ENCODE measurements around the gene SLC15A3.
A peak's percentile ranks its signal among the peaks of the same experiment; 100 is the strongest.
"Not testable (repeated sequence)": the region's sequence is repeated elsewhere in the genome, so short reads cannot be mapped to it uniquely, and the experiment has no call there.

Gene SLC15A3

DNA sequence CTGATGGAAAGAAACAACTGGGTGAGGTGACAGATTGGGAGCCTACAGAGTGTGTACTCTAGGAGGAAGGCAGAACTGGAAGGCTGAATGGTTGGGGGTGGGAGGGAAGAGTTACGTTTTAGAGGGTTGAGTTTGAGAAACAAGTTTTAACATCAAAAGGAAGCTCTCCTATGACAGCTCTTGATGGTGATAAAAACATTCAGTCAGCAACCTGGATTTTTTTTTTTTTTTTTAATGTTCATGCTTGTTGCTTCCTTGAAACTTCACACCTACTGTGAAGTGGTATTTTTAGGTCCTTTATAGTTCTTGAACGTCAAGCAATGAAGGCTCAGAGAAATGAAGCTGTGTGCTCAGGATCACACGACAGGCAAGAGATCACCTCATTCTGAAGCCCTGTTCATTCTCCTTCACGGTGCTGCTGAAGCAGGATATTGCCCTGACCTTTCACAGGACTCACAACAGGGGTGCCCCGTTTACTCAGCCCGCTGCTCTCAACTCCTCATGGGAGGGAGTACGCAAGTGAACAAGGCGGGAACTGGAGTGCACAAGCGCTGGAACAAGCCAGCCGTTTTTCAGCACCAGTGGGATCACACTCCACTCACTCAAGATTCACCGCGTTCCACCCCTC, 39.6 kb downstream of the SLC15A3 start:
- no peak for DNase-seq

- no peak for DNase-seq
Measured at GRCh38 chr11:60910711-60911380, 41.1 kb downstream of the SLC15A3 start.

GRCh38 chr11:60910281-60910687, 41.7 kb downstream of the SLC15A3 start:
- no peak for DNase-seq

GRCh38 chr11:60909680-60910280, 42.2 kb downstream of the SLC15A3 start:
- DNase-seq, result not testable (repeated sequence)

GRCh38 chr11:60908803-60909202, 43.2 kb downstream of the SLC15A3 start:
- no peak for DNase-seq

- peak; percentile 88 for DNase-seq
Measured at GRCh38 chr11:60906132-60906972, 45.6 kb downstream of the SLC15A3 start, which contains the start of gene PRPF19. TSS of gene PRPF19 (minus strand) at chr11:60906585. CDS start at chr11:60906382, 203 bp downstream.

DNA sequence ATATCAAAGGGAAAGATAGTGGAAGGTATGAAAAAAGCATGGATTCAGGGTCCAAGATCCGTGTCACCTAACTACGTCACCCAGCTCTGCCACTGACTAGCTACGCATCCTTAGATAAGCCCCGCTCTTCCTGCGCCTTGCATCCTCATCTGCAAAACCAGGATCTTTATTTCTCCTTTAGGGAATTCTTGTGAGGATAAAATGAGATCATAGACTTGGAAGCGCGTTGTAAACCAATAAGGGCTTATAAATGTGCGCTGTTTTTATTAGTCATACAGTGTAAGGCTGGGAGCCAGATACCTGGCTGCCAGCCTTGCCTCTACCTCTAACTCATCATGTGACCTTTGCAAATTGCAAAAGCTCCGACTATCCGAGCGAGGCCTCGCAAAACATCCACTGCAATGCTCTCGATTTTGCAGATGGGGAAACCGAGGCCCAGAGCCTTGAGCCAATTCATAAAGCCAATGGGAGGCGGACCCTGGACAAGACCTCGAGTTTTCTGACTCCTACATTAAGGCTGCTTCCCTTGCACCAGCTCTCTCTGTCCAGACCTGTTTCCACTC, 46.3 kb downstream of the SLC15A3 start:
- no peak for DNase-seq

DNA sequence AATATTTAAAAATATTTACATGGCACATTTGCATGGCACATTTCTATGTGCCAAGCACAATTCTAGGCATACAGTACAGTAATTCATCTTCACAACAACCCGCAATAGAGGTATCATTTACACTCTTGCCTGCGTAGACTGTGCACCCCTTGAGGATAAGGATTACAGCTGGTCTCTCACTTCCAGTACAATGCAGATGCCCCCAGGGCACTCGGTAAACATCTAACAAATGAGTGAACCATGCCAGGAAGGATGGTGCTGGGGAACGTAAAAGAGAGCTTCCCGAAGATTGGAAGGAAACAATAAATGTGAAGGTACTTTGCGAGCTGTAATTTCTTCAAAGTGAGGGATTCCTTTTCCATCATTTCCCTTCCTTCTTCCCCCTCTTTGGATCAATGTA, 46.9 kb downstream of the SLC15A3 start:
- DNase-seq, result no peak

GRCh38 chr11:60902625-60903024, 49.4 kb downstream of the SLC15A3 start:
- DNase-seq, result no peak

- DNase-seq, result no peak
Measured at GRCh38 chr11:60900673-60901404, 51.1 kb downstream of the SLC15A3 start.

GRCh38 chr11:60899977-60900376, 52.0 kb downstream of the SLC15A3 start:
- no peak for DNase-seq

DNA sequence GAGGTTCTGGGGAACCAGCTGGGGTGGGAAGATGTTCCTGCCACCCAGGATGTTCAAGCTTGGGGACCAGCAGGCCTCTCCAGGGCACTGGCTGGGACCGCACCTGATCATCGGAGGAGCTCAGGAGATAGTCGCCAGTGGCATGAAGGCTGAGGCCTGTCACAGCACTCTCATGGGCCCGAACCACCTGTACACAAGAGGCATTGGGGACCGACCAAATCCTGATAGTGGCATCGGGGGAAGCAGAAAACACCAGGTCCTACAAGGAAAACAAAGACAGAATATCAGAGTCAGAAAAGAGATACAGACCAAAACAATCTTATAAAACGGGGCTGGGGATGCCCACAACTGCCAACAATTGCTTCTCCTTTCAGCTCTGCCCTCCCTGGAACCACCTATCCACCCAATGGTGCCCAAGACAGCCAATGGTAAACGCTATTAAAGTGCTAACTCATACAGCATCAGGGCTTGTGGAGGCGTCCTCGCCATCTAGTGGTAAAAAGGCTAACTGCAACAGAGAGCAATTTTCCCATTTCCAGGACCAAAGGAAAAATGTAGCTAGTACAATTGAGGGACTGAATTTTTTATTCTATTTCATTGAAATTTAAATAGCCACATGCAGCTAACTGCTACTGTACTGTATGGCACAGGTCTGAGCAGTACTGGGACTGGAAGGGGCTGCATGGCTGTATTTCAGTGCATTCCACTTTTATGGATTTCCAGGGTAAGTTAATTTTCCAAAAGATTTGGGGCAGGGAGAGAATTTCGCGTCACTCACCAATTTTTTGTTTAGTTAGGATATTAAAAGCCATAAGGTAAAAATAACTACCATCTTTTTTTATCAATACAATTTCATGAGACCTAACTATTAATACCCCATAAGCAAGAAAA, 52.7 kb downstream of the SLC15A3 start:
- DNase-seq, result no peak

- DNase-seq, result no peak
Measured at GRCh38 chr11:60897496-60897895, 54.5 kb downstream of the SLC15A3 start.

DNA sequence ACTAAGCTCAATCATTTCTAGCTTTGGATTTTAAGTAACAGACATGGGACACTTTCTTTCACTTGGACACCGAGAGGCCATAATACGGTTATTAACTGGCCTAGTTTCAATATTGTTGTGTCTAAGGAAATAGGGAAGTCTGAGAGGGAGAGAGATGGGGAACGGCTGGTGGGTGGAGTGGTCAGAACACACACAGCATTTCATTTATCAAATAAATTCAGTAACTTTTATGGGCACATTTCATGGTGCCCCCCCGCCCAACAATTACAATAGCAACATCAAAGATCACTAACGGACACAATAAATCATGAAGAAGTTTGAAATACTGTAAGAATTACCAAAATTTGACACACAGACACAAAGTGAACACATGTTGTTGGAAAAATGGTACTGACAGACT, 56.3 kb downstream of the SLC15A3 start:
- DNase-seq, result no peak

- no peak for DNase-seq
Measured at GRCh38 chr11:60891103-60891741, 60.8 kb downstream of the SLC15A3 start.

- no peak for DNase-seq
Measured at GRCh38 chr11:60890696-60891095, 61.3 kb downstream of the SLC15A3 start.

DNA sequence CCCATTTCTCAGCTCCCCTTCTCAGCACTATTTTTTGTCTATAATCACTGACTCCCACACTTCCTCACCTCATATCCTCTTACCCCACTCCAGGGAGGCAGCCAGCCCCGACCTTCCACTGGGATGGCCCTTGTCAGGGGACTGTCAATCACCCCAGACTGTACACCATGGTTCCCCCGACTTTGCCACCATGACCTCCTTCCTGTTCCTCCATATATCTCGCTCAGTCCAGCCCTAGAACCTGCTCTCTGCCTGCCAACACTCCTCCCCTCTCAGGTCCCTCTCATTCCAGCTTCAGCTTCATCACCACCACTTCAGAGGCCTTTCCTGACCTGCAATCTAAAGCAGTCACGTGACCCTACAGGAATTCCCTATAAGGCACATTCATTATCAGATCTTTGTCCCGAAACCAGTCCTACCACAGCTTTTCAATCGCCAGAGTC, 62.1 kb downstream of the SLC15A3 start:
- DNase-seq, result no peak

DNA sequence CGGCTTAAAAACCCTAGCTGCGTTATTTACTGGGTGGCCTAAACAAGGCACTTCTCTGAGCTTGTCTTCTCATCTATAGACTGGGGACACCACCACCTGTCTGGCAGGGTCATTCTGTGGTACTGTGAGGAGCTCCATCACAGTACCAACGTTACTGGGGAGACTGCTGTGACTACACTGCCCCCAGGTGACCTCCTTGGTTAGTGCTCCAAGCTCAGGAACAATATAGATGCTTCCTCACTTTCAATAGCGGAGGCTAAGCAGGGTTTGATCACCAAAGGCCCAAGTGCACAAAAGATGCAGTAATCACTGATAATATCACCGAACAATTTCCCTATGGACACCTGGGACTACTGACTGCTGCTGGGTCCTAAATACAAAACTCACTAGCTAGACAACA, 64.4 kb downstream of the SLC15A3 start:
- DNase-seq, result no peak

Data from GOT3 (cell line).